ENCODE results near the gene ZGPAT.

GRCh38 chr20:63741676-63742380, 34.0 kb downstream of the ZGPAT start:
- no peak for TF ChIP-seq SRSF1 (IDR thresholded peaks at IDR 0.05; ENCODE audit: low read depth, low read length)
- TF ChIP-seq TBL1XR1 (IDR thresholded peaks at IDR 0.05; ENCODE audit: low read length in 2 of 2): no peak
- TF ChIP-seq CEBPB (tag; IDR thresholded peaks at IDR 0.05): no peak
- TF ChIP-seq TFE3 (CRISPR knock-in tag; IDR thresholded peaks at IDR 0.05): no peak
